Non-pigmented ciliary epithelial cell (primary cell): ENCODE data around the gene PREX1.
"Not testable (repeated sequence)": the region's sequence is repeated elsewhere in the genome, so short reads cannot be mapped to it uniquely, and the experiment has no call there.

Source experiments
- DNase-seq: peaks from one replicate; pipeline ENCODE4 v3.0.0-alpha.2; 2010; ENCODE audit warnings: low read depth

The PREX1 gene

GRCh38 chr20:48826480-48826879 is 1.3 kb downstream of the PREX1 start:
- DNase-seq: not testable (repeated sequence)

GRCh38 chr20:48826069-48826468 is 1.7 kb downstream of the PREX1 start:
- DNase-seq: no peak

DNA sequence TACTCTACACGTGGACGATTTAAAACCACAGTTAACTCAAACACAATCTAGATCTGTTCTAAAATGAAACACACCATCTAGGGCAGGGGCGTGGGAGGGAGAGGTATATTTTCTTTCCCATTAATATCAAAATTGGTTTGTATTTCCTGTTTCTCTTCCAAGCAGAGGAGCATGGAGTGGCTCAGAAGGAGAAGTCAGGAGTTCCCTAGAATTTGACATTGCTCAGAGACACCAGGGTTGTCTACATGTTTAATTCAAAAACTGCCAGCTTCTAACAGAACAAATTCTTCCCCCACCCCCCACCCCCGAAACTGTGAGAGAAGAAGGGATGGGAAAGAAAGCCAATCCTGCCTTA is 2.3 kb downstream of the PREX1 start:
- DNase-seq: no peak

DNA sequence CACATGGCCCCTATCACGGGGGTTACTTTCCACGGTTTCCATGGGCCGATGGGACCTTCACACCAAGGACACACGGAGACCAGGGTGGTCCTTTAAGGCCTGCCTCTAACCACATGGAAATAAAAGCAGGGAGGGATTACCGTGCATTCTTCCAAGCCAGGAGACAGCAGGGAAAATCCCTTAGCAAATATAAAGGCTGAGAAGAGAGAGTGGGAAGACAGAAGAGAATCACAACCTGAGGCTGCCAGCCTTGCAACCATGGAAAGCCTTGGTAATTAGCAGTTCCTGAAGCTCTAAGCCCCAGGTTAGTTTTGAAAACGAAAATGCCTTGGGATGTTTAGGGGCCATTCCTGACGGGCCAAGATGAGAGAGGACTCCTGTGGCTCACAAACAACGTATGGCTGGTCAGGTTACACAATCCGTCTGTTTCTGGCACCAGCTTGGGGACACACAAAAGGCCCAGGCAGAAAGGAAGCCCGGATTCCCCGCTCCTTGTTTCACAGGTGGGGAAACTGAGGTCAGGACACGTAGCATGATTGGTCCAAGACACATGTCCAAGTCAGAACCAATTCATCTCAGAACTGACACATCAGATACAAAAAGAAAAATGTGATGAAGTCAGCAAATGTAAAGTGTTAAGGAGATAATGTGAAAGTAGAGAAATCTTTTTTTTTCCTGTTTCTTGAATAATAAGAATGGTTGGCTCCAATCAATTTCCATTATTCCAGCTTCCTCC is 2.8 kb downstream of the PREX1 start:
- DNase-seq: no peak

GRCh38 chr20:48823960-48824498 is 3.8 kb downstream of the PREX1 start:
- DNase-seq: peak; percentile 56

DNA sequence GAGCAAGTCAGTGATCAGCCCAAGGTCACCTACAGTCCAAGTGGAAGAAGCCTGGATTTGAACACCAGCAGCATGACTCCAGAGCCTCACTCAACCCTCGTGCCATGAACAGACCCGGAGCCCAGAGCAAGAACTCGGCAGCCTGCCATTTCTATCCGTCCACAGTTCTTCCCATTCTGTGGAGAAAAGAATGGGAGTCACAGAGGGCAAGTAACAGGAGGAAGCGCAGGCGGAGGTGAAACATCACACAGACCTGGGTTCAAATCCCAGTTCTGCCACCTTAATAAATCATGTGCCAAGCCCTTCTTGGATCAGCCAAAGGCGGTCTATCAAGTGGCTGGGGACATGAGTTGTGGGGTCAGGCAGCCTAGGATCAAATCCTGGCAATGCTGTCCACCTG is 4.3 kb downstream of the PREX1 start:
- DNase-seq: no peak

- no peak for DNase-seq
Measured at GRCh38 chr20:48822879-48823385, 4.9 kb downstream of the PREX1 start.

DNA sequence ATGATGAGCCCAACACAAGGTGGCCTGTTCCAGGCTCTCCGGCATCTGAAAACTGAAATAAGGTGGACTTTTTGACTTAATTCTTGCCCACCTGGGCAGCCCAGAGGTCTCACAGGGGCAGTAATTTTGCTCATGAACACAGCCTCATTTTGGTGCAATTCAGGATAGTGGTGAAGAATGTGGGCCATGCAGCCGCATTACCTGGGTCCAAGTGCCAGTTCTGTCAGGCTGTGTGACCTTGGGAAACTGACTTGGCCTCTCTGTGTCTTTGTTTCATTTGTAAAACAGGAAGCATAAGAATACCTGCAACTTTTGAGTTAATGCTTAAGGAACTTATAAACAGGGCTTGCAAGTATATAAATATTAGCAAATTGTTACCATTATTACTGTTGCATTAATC is 5.6 kb downstream of the PREX1 start:
- DNase-seq: no peak

- DNase-seq: no peak
Measured at GRCh38 chr20:48821261-48821920, 6.4 kb downstream of the PREX1 start.

- DNase-seq: no peak
Measured at GRCh38 chr20:48820649-48820973, 7.2 kb downstream of the PREX1 start.

DNA sequence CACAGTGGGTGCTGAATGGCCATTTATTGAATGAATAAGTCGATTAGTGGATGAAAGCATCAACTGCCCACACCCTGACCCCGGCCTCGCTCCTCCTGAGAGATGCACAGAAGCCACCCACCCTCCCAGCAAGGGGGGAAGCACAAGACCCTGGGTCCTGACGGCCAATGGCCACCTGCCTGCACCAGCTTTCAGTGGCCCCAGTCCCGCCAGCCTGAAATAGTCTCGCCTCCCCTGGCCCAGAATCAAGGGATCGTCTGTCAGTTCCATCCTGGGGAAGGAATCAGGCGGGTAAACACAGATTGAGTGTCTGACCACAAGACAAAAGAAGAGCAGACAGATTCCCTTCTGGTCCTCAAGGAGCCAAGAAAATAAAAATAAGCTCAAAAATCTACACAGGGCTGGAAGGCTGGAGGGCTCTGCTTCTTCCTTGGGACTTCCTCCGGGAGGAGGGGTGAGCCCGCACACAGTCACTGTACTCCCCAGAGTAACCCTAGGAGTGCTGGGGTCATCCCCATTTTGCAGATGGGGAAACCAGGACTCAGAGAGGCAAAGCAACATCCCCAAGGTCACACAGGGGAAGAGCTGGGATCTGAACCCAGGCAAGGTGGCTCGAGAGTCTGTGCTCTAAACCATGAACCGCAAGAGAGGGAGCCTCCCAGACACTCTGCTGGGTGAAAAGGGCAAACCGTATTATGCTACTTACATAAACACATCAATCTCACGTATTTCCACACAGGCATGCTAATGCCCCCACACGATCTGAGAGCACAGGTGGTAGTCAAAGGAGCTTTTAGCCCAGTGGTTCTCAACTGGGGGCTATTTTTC is 7.8 kb downstream of the PREX1 start:
- DNase-seq: no peak

GRCh38 chr20:48819089-48819488 is 8.7 kb downstream of the PREX1 start:
- no peak for DNase-seq

DNA sequence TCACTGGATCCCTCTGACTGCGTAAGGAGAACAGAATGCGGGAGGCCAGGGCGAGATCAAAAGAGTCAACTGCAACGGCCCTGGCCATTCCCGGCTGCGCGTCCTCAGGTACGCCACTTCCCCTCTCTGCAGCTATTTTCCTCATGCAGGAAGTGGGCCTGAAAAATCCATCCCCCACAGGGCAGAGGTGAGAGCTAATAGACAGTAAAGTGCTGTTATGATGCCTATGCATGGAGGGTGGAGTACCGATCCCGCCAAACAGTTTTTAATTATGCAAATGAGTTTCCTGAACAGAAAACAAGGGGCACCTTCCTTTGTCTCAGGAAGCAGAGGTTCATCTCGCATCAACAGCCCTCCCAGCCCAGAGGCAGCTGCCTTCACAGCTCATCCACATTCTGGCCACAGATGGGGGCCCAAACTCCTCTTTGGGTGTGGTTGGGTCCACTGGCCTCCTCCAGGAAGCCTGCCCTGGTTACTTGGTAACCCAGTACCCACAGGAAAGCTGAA is 9.3 kb downstream of the PREX1 start:
- no peak for DNase-seq

DNA sequence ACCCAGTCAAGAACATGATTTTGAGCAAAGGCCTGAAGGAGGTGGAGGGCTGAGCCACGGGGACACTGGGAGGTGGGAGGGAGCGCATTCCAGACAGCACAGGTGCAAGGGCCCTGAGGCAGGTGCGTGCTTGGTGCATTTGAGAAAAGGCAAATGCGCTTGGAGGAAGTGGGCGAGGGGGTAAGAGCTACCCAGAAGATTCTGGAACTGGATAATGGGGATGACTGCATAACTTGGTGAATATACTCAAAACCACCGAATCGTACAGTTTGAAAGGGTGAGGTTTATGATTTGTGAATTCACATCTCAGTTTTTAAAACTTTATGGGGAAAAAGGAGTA is 9.8 kb downstream of the PREX1 start:
- DNase-seq: no peak

GRCh38 chr20:48817367-48818030 is 10.3 kb downstream of the PREX1 start:
- no peak for DNase-seq

DNA sequence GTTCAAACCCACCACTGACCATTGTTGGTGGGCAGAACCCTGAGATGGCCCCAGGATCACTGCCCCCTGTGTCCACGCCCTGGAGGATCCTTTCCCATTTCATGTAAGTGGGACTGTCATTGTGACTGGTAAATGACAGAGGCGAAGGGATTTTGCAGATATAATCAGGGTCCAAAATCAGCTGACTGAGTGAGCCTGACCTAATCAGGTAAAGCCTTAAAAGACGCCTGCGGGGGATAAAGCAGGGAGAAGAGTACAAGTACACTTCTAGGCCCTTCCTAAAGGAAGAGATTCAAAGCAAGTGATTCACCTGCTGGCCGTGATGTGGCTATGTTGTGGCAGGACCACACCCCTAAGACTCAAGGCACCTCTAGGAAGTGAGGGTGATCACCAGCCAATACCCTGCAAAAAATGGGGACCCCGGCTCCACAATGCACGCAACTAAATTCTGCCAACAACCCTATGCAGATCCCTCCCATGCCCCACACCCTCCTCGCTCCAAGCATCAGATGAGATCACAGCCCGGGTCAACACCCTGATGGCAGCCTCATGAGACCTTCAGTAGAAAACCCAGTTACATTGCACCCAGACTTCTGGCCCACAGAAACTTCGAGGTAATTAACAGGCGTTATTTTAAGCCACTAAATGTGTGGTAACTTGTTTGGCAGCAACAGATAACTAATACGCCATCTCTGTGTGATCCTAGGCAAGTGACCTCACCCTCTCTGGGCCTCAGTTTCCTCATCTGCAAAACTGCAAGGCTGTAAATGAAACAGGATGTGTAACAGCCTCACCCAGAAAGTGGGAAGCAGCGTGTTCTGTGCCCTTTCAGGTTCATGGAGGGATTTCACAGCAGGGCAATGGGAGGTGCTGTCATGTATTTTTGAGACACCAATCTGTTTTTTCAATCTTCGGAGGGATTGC is 11.3 kb downstream of the PREX1 start:
- no peak for DNase-seq

DNA sequence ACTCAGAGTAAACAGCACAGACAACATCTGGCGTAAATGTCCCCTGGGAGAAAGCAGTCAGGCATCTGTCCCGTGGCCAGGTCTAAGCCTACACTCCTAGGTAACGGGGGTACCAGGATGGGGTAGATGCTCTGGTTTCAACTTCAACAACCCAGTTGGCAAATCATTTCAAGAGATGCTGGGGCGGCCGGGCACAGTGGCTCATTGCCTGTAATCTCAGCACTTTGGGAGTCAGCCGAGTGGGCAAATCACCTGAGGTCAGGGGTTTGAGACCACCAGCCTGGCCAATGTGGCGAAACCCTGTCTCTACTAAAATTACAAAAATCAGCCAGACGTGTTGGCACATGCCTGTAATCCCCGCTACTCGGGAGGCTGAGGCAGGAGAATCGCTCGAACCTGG is 12.3 kb downstream of the PREX1 start:
- DNase-seq: no peak

DNA sequence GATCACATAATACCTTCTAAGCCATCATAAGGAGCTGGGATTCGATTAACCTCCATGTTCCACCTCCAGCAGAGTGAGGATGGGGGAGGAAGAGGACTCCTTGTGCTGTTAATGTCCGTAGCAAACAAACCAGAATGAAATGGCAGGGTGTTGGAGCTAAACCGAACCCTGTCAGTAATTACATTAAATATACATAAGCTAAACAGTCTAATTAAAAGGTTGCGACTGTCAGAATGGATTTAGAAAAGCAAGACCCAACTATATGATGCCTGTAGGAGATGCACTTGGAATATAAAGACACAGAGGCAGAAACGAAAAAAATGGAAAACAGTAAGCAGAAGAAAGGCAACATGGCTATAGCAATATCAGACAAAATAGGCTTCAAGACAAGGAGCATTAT is 13.2 kb downstream of the PREX1 start:
- no peak for DNase-seq

- no peak for DNase-seq
Measured at GRCh38 chr20:48813930-48814546, 13.8 kb downstream of the PREX1 start.

DNA sequence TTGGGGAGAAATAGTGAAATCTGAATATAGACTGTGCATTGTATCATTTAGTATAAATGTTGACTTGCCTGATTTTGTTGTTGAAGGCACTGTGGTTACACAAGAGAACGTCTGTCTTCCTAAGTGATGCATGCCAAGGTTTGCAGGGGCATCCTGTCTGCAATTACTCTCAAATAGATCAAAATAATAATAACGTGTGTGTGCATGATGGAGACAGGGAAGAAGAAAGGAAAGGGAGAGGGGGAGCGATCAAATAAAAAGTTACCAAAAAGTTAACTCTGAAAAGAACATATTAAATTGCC is 14.4 kb downstream of the PREX1 start:
- DNase-seq: no peak
